NCI-H128 (cell line): Measurements from ENCODE around the gene NUBP2.

ENCODE experiments used
- DNase-seq: peaks from one replicate; lab custom pipeline; 2025; ENCODE audit not compliant: unreplicated experiment; lab: John Stamatoyannopoulos, UW

The NUBP2 gene

DNA sequence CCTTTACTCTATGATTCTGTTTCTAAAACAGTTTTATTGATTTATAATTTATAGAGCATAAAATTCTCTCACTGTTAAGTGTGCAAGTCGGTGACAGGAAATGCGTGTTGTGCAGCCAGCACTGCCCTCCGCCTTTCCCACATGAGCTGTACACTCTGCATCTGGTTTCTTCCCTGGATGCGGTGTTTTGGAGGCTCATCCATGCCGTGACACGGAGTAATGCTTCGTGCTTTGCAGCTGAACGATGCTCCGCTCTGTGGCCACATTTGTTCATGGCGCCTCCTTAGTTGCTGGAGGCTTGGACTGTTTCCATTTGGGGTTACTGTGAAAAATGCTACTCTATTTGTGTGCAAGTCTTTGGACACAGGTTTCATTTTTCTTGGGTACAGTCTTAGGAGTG is 17.9 kb downstream of the NUBP2 start:
- no peak for DNase-seq

DNA sequence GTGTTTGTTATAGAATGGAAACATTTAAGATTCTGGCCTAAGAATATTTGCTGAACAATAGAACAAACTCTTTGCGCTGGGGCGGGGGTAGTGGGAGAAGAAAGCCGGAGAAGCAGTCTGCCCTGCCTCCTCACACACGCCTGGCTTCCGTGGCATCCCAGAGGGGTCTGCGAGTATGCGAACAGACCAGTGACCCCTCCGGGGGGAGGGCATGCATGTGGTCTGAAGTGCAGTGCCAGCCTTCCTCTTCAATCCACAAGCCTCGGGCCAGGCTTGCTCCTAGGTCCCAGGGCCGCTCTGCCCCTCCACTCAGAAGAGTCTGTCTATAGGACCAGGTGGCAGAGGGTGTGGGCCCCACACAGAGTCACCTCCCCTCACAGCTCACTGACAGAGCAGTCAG is 24.9 kb downstream of the NUBP2 start:
- DNase-seq: no peak

DNA sequence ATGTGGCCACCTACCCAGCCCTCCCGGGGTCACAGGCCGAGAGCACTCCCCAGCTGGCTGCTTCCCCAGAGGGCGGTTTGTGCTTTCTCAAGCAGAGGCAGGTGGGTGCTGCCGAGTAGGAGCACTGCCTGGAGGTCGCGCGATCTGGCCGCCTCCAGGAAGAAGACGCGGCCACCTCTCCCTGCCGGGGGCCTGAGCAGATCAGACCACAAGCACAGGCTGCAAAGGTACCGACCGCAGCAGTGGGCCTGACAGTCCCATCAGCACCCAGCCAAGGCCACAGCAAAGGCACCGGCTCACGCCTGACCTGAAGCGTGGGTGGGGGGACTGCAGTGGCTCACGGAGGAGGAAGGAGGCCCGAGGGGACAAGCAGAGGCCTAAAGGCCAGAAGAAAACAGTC is 25.9 kb downstream of the NUBP2 start:
- DNase-seq: no peak

DNA sequence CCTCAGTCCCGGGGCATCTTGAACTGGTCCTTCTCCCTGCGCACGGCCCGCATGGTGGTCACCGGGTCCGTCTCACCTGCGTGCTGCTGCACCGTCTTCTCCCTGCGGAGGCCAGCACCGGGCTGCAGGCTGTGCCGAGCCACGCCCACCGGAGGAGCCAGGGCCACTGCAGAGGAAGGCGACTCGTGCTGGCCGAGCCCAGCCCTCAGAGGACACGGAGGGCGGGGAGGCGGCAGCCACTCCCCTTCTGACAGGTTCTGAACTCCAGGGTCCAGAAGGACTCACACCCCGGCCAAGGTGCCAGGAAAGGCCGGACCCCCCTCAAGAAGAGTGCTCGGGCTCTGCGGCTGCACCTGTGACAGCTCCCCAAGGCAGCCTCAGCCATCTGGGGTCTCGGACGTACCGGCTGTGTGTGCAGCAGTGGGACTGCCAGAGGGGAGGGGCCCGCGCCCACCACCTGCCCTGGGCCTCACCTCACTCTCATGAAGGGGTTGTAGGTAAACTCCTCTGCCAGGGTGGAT is 26.6 kb downstream of the NUBP2 start:
- DNase-seq: no peak

DNA sequence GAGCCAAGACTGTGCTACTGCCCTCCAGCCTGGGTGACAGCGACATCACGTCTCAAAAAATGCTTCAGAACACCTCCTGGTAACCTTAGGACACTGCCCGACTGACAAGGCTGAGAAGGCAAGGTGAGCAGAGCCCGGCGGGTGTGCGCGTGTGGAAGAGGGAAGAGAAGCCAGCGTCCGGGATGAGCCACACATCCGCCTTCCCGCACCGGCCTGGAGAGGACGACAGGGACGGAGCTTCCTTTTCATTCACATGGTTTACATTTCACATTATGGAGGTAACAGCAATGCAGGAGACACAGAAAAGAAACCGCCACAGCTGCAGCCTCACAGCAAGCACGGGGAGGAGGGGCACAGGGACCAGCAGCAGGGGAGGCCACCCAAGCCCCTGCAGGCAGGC is 27.3 kb downstream of the NUBP2 start:
- no peak for DNase-seq

DNA sequence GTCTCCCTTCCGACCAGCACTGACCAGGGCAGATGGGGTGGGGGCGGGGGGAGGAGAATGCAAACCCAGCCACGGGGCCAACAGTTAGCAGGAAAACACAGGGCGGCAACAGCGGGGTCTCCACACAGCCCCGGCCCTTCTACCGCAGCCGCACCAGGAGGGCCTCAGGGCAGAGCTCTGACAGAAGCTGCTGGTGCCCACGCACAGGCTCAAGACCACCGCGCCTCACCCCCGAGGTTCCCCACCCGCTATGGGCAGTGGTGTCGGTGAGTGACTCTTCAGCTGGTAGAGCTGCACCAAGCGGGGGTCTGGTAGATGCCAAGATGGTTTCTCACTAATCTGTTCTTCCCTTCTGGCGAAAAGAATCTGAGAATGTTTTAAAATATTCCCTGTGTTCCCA is 27.8 kb downstream of the NUBP2 start:
- DNase-seq: no peak

DNA sequence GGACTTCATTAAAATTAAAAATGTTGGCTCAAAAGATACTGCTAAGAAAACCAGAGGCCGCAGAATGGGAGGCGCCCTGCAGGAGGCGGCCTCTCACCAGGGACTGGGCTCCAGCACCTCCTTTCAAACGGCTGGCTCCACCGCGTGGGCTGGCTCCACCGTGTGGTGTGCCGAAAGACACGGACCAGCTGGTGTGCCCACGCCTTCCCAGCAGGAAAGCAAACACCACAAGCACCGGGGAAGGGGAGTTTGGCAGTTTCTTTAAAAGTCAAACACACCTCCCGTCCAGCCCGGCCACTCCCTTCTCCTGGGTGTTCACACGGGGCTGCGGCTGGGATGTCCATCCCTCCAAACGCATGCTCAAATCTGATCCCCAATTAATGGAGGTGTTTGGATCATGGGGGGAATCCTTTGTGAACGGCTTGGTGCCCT is 30.0 kb downstream of the NUBP2 start:
- peak; percentile 19 for DNase-seq

DNA sequence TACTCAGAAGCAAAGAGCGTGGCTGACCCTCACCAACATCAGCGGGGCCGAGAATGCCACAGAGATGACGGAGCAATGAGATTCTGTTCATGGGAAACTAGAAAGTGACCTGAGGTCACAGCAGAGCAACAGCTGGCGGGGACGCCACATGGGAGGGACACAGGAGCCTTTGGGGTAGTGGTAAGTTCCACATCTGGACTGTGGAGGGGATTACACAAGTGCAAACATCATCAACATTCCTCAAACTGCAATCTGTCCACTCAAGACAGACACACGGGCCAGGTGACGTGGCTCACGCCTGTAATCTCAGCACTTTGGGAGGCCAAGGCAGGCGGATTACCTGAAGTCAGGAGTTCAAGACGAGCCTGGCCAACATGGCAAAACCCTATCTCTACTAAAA is 32.7 kb downstream of the NUBP2 start:
- DNase-seq: no peak

DNA sequence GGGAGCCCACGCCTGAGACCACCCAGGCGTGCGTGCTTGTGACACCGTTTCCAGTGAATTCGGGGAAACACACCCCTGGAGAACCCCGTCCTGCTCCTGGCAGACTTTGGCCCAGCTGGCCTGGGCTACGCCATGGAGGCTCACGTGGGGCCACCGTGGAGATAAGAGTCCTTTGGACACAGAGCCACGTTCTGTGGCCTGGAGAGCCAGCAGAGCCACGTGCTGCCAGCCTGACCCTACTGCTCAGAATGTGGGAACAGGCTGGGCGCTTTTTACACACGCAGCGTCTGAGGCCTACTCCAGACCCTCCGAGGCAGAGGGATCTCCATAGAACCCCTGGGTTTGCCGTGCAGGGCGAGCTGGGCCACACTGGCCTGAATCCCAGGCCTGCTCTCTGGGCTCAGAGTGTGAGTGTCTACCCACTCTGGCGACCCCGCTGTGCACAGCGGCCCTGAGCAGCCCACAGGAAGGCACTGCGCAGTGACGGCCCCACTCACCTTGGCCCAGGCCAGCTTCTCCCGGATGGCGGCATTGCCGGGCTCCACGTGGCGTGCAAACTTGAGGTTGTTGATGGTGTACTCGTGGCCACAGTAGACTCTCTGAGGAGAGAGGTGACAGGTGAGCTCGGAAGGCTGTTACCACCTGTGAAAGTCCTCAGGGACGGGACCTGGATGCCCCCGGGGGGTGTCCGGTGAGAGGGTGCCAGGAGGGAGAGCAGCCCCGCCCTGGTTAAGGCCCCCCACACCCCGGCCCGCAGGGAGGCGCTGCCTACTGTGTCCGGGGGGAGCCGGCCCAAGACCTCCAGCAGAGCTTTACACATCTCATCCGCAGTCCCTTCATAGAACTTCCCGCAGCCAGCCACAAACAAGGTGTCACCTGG is 33.9 kb downstream of the NUBP2 start:
- DNase-seq: no peak

DNA sequence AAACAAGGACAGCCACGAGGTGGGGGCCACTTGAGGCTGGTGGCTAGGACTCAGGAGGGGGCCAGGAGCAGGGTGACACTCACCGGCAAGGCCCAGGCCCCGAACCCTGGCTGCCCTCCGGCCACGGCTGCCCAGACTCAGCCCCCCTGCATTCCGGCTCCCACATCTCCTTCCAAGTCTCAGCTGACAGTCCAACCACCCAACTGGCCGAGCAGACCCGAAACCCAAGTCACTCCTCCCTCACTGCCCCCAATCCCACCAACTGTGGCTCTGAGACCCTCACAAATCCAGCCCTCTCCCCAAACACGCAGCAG is 34.5 kb downstream of the NUBP2 start:
- DNase-seq: no peak

DNA sequence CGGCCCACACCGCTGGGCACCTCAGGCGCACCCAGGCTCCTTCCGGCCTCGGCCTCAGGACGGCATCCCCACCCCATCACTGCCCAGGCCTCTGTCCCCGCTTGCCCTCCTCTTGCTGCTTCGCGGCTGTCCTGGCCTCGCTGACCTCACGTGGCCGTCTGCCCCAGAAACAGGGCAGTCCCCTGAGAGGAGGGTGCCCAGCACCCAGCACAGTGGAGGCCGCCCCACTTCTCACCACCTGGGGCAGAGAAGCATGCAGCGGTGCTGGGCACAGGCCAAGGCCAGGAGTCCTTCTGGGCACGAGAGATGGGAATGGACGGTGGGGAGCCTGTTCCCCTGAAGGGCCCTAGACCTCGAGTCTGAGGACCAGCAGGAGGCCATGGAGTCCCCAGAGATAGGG is 35.0 kb downstream of the NUBP2 start:
- DNase-seq: no peak

DNA sequence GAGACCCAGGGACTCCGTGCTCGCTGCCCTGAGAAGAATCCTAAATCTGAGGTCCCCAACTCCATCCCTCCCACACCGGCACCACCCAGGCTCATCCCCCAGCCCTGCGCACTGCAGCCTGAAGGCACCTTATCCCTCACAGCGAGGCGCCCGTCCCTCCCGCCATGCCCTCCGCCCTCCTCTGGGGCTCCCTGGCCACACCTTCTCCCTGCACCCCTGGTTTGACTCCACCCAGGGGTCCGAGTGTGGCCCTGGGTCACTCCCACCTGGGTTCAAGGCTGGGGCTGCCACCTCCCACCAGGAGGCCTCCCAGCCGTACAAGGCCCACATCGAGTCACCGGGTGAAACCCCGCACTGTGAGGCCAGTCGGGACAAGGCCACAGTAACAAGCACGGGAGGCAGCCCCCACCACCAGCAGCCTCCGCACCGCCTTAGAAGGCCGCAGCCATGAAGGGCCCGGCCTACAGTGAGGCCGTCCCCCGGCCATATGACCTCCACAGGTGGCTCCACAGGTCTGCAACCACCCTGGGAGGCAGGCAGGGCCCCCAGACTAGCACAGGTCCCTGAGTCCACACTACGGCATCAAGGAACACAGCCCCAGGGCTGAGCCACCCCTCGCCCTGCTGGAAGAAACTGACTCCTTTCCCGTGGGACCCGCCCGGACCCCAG is 35.6 kb downstream of the NUBP2 start:
- no peak for DNase-seq

DNA sequence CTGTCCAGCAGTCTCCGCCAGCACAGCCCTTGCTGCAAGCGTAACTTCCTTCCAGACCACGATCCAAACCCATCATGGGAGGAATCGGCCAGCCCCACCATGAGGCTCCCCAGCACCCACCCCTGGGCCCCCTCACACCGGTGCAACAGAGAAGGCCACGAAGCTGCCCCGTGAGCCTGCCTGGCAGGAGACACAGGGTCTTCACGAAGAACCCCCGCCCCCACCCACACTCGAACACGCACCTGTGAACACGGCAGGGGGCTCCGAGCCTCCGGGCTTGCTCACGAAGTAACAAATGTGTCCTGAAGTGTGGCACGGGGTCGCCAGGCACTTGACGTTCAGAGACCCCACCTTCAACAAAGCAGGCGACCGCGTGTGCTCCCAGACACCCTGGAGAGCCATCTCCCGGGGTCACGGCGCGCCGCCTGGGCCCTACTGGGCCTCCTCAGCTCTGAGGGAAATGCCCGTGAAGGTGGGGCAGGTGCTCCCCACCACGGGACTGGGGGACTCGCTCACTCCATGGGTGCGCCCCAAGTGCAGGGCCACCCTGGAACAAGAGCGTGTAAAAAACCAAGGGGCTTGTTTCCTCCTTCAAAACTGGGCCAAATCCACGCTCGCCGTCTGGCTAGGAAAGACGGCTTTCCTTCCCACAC is 36.2 kb downstream of the NUBP2 start:
- no peak for DNase-seq

DNA sequence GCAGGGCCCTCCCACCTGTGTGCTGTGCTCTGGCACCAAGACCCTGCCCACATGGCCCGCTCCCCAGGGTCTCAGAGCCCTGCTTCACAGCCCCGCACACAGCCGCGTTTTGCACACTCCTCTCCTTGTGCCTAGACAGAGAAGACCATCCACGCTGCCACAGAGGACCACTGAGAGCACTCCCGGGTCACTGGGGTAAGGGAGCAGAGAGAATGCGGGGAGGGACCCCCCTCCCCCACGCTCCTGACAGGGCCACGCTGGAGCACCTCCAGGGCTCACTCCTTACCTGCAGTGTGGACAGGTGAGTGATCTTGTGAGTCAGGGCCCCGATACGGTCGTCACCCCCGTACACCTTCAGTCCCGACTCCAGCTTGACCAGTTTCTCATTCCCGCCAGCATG is 36.9 kb downstream of the NUBP2 start:
- no peak for DNase-seq

DNA sequence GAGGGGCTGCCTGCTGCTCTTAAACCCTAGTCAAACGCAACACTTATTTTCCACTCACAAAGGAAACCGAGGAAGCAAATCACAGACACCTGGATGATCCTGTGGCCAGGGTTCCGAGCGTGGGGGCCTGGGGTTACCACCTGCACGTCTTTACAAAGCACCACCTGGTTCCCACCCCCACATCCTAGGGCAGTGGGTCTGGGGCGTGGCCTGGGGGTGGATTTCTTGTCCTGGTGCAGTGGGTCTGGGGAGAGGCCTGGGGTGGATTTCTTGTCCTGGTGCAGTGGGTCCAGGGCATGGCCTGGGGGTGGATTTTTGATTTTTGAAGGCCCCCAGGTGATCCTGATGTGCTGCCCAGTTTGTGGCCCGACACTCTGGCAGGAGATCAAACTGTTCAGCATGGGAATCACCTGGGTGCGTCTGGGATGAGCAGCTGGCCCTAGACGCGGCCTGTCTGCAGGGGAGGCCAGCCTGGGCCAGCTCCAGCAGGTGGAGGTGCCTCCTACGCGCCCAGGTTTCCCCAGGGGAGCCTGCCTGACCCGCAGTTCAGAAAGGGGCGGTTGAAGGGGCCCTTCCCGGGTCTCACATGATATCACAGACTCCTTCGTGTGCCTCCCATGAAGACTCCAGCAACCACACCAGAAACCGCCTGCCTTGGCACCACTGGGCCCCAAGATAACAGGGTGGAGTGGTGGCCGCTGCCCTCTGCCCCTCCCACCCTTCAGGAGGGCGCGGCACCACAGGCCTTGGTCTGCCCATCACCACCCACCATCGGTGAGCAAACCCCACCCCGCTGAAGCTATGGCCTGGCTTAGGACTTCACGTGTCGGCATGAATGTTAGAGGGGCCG is 37.6 kb downstream of the NUBP2 start:
- DNase-seq: no peak

DNA sequence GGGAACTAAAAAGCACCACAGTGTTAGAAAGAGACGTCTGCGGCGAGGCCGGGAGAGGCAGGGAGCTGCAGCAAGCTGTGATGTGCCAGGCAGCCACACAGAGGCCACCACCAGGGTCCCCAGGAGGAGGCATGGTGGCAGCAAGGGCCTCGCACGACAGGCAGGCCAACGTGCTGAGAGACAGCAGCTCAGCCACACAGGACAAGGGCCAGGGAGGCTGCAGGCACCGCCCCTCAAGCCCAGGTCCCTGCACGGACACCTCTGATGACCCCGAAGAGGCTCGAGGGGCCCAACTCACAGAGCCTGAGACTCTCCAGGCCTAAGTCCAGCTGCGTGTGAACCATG is 38.2 kb downstream of the NUBP2 start:
- no peak for DNase-seq

DNA sequence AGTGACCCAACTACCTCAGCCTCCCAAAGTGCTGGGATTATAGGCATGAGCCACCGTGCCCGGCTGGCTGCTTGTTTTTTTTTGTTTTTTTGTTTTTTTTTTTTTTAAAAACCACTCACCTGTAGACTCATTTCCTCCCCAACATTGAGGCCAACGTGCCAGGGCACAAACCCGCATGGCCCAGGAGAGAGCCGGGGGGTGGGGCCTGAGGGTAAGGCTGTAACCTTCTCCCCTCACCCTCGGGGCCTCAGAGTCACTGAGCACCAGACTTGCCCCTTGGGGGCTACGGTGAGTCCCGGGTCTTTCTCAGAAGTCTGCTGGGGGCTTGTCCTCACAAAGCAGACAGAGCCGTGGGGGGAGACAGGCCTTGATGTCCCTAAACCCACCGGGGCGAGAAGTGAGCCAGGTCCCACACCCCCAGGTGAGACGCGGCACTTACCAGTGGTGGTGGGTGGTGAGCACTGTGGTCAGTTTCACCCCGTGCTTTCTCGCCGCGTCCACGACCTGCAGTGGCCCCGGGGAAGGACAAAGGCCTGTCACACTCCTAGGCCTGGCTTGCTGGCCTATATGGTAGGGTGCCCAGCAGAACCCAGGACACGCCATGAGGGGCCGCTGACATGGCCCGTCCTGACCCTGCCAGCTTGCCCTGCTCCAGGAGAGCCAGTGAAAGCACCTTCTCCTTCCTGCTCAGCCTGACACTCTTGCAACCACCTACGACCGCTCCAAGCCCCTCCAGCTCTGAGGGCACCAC is 39.3 kb downstream of the NUBP2 start:
- no peak for DNase-seq

DNA sequence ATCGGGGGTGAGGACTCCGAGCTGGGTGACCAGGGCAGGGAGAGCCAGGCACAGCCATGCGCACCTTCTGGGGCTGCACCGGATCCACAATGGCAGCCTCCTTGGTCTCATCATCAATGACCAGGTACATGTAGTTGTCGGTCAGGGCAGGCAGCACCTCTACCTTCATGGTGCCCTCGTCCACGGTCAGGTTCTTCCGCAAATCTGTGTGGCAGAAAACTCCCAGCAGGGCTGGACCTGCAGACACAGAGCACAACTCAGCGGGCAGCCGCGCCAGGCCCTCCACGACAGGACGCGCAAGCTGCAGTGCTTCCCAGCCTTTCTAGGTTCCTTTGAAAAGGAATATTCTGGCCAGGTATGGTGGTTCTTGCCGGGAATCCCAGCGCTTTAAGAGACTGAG is 40.0 kb downstream of the NUBP2 start:
- no peak for DNase-seq

DNA sequence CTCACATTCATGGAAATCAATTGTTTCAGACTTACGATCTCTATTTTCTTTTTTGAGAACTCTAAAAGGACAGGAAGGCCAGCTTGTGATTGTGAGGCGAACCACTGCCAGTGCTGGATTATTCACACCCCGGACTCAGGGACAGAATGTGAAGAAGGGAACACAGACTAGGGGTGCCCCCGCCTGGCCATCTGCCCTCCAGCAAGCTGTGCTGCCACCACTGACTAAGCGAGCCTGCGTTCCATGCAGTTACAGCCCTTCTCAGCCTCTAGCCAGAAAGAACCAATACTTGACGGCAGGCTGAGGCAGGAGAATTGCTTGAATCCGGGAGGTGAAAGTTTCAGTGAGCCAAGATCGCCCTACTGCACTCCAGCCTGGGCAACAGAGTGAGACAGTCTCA is 41.1 kb downstream of the NUBP2 start:
- no peak for DNase-seq

DNA sequence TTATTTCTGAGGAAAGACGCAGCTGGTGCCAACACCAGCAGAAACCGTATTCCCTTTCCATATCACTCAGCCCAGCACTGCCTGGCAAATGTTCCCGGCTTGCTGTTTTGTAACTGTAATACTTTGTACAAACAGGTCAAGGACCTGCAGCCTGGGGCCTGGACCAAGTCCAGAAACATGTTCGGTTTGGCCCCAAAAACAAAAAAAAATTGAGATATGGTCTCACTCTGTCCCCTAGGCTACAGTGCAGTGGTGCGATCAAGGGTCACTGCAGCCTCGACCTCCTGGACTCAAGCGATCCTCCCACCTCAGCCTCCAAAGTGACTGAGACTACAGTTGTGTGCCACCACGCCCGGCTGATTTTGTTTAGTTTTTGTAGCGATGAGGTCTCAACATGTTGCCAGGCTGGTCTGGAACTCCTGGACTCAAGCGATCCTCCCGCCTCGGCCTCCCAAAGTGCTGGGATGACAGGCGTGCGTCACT is 42.7 kb downstream of the NUBP2 start:
- DNase-seq: no peak
